AG08395 (cell line): ENCODE results near the gene MED29.
A peak's percentile ranks its signal among the peaks of the same experiment; 100 is the strongest.

Experiments
- DNase-seq: peaks from one replicate; pipeline ENCODE4 v3.0.0; 2012; ENCODE audit warnings: mixed read lengths, low spot score

Gene MED29

DNA sequence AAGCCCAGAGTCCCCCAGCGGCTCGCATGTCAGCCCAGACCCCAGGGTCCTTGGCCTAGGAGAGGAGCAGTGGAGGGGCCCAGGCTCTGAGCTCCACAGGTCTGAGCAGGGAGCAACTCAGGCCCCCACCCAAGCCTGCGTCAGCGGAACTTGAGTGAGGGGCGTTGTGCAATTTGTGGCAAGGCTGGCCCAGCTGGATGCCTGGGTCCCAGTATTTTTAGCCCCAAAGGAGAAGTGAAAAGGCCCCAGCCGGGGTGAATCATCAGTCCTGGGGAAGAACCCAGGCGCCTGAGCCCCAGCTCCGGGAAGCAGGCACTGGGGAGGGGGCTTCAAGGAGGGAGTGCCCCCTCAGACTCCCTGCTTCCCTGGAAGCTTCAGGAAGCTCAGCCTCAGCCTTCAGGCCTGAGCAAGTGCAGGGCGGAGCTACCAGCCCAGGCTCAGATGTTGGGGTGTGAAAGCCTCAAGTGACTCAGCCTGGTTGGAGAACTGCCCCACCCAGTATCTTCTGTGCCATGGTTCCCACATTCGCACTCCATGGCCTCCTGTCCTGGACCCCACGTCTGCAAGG is 7.2 kb downstream of the MED29 start:
- DNase-seq: peak; percentile 81

GRCh38 chr19:39399668-39400050 is 8.5 kb downstream of the MED29 start:
- no peak for DNase-seq

- no peak for DNase-seq
These were observed 8.9 kb downstream of the MED29 start for GRCh38 chr19:39400061-39400460.

- no peak for DNase-seq
These were observed 9.9 kb downstream of the MED29 start for GRCh38 chr19:39401070-39401548.

- no peak for DNase-seq
These were observed 10.6 kb downstream of the MED29 start for GRCh38 chr19:39401549-39402345.

- peak; percentile 70 for DNase-seq
These were observed 11.4 kb downstream of the MED29 start for GRCh38 chr19:39402346-39403300.

DNA sequence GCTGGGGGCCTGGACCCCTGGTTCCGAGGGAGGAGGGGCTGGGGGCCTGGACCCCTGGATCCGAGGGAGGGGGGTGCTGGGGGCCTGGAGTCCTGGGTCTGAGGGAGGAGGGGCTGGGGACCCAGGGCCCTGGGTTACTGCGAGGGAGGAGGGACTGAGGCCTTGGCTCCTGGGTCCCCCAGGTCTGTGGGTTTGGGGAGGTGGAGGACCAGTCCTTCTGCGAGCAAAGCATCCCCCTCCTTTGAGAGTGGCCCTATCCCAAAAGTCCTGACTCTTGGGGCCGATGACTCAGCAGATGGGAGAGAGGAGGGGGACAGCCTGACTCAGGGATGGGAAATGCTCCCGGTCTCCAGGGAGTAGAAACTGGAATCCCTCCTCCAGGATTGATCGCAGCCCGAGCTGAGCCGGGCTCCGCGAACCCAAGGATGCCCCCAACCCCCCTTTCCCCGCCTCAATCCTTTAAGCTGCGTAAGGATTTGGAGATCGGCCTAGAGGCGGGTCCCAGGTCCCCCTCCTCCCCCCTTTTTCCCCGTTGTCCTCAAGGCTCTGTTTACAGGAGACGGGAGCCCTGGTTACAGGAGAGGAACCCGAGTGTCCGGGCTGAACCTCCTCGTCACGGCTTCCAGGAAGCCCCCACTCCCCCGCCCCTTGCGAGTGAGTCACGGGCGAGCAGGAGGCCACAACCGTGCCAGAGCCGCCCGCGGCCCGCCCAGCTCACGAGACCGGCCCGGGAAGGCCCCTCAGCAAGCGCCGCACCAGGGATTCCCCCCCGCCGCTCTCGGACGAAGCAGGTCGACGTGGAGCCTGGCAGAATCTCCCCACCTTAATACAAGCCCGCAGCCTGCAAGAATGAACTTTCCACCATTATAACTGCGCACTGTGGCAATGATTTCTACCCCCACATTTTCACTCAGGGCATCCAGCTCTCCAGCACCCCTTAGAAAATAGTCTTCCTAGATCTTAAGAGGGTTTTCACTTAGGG is 12.4 kb downstream of the MED29 start:
- DNase-seq: peak; percentile 93

- no peak for DNase-seq
These were observed 14.2 kb downstream of the MED29 start for GRCh38 chr19:39405261-39405957.

DNA sequence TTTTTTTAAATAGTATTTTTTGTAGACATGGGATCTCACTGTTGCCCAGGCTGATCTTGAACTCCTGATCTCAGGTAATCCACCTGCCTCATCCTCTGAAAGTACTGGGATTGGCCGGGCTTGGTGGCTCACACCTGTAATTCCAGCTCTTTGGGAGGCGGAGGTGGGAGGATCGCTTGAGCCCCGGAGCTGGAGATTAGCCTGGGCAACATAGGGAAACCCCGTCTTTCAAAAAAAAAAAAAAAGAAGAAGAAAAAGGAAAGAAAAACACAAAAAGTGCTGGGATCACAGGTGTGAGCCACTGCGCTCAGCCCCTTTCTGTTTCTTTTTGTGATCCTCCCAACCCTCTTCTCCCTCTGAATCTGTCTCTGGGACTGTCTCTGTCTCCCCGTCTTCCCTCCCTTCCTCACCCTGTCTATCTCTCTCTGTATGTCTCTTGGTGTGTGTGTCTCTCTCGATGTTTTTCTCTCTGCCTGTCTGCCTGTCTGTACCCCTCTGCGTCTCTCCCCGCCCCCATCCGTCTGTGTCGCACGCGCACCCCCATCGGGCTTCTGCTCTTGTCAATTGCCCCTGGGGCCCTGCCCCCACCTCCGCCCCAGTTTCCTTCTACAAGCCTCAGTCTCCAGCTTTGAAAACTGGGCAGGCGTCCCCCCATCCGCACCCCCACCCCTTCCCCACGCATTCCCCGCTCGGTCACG is 14.9 kb downstream of the MED29 start:
- DNase-seq: no peak

DNA sequence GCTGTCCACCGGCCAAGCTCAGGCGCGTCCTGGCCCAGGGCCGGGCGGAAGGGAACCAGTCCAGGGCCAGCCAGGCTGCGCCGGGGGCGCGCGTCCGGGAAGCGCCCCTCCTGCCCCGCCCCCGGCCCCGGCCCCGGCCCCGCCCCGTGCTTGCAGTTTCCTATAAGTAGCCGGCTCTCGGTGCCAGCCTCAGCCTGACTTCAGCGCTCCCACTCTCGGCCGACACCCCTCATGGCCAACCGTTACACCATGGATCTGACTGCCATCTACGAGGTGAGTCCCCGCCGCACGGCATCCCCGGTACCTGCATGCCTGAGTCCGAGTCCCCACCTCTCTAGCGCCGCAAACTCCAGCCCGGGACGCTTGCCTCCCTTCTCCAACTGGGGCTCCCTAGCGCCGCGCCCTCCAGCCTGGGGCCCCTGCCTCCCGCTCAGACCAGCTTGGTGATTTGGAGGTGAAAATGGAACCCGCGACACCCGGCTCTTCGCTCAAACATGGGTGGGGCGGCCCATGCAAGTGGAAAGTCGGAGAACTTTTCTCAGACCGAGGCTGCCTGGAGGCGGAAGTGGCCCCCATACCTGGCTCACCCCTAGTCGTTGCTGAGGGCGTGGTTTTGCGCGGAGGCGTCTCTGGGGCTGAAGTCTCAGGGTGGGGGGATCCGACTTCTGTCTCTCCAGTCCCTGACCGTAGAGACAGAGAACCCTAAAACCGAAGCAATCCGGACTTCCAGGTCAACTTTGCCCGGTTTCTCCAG is 15.7 kb downstream of the MED29 start, which contains the start of gene ZFP36:
TSS of gene ZFP36 (plus strand) at position 192 of the 754 bp plus-strand sequence. CDS start at position 250, 58 bp downstream.
- DNase-seq: peak; percentile 81

DNA sequence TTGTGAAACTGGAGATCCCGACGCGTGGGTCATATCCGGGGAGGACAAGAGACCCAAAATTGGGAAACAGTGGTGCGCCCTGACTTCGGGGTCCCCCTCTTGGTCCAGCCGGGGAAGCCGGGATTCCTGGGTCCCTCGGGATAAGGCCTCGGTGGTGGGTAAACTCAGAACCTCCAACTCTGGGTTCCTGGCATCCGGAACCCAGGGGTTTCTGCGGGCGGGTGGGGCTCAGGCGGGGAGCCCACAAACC is 16.2 kb downstream of the MED29 start:
- DNase-seq: no peak

DNA sequence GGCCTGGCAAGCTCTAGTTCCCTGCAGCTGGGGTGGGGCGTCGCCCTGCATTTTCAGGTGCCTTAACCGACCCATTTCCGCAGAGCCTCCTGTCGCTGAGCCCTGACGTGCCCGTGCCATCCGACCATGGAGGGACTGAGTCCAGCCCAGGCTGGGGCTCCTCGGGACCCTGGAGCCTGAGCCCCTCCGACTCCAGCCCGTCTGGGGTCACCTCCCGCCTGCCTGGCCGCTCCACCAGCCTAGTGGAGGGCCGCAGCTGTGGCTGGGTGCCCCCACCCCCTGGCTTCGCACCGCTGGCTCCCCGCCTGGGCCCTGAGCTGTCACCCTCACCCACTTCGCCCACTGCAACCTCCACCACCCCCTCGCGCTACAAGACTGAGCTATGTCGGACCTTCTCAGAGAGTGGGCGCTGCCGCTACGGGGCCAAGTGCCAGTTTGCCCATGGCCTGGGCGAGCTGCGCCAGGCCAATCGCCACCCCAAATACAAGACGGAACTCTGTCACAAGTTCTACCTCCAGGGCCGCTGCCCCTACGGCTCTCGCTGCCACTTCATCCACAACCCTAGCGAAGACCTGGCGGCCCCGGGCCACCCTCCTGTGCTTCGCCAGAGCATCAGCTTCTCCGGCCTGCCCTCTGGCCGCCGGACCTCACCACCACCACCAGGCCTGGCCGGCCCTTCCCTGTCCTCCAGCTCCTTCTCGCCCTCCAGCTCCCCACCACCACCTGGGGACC is 16.6 kb downstream of the MED29 start:
- no peak for DNase-seq

DNA sequence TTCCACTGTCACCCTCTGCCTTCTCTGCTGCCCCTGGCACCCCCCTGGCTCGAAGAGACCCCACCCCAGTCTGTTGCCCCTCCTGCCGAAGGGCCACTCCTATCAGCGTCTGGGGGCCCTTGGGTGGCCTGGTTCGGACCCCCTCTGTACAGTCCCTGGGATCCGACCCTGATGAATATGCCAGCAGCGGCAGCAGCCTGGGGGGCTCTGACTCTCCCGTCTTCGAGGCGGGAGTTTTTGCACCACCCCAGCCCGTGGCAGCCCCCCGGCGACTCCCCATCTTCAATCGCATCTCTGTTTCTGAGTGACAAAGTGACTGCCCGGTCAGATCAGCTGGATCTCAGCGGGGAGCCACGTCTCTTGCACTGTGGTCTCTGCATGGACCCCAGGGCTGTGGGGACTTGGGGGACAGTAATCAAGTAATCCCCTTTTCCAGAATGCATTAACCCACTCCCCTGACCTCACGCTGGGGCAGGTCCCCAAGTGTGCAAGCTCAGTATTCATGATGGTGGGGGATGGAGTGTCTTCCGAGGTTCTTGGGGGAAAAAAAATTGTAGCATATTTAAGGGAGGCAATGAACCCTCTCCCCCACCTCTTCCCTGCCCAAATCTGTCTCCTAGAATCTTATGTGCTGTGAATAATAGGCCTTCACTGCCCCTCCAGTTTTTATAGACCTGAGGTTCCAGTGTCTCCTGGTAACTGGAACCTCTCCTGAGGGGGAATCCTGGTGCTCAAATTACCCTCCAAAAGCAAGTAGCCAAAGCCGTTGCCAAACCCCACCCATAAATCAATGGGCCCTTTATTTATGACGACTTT is 17.4 kb downstream of the MED29 start:
- no peak for DNase-seq

- DNase-seq: peak; percentile 56
These were observed 18.2 kb downstream of the MED29 start for GRCh38 chr19:39409208-39410016.

GRCh38 chr19:39410017-39410830 is 19.0 kb downstream of the MED29 start:
- no peak for DNase-seq

DNA sequence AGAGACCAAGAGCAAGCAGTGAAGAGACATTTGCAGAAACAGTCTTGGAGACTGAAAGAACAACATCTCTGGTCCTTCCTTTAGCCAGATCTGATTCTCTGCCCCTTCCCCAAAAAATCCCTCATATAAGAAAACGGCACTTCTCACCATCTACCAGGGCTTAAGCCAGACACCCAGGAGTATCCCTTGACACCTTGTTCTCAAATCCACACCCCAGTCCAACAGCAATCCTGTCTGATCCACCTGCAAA is 19.6 kb downstream of the MED29 start:
- no peak for DNase-seq
